ENCODE measurements around the gene PURA. TPM values are rescaled to one million over a fixed set of nuclear protein-coding genes. Genes with fewer than 3 reads are reported as not detected.

Gene PURA
- total RNA-seq, 1 donor: 29.7 TPM

DNA sequence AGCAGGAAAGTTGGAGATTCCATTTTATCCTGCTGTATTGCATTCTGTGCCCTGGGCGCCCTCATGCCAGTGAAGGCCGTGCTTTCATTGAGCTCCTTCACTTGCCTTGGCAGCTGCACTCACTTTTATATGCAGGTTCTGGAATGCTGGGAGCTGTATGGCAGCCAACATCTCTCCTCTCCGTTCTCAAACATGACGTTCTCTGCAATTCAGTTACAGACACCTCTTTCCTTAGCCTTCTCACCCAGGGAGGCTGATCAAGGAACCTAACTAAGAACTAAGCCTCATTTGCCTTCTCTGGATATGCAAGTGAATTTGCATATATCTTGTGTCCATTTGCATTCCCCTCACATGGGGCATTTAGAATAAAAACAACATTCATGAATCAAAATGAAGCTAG lies 29.4 kb upstream of the PURA start:
- Histone ChIP-seq H2AFZ (ENCODE audit: low read length) (no peak overlapping the region), H4K20me1 (ENCODE audit: insufficient read depth, low read length) (no peaks in the 10 kb centered on the region), H3K9me3 (ENCODE audit: low read depth, low read length) (no peaks in the 10 kb centered on the region), H3K4me2 (ENCODE audit: insufficient read depth, low read length) (no peak overlapping the region), H3K27ac (ENCODE audit: low read depth, low read length) (no peak overlapping the region), H3K36me3 (ENCODE audit: insufficient read depth, low read length) (no peaks in the 10 kb centered on the region), H3K4me3 (ENCODE audit: insufficient read depth, low read length) (no peak overlapping the region), H3K4me1 (ENCODE audit: insufficient read depth, low read length) (no peaks in the 10 kb centered on the region), H3K27me3 (ENCODE audit: insufficient read depth, low read length) (peaks cover 29% of the 10 kb centered on the region), H3K79me2 (ENCODE audit: insufficient read depth, low read length) (no peaks in the 10 kb centered on the region)
- TF ChIP-seq, protein P1, sequence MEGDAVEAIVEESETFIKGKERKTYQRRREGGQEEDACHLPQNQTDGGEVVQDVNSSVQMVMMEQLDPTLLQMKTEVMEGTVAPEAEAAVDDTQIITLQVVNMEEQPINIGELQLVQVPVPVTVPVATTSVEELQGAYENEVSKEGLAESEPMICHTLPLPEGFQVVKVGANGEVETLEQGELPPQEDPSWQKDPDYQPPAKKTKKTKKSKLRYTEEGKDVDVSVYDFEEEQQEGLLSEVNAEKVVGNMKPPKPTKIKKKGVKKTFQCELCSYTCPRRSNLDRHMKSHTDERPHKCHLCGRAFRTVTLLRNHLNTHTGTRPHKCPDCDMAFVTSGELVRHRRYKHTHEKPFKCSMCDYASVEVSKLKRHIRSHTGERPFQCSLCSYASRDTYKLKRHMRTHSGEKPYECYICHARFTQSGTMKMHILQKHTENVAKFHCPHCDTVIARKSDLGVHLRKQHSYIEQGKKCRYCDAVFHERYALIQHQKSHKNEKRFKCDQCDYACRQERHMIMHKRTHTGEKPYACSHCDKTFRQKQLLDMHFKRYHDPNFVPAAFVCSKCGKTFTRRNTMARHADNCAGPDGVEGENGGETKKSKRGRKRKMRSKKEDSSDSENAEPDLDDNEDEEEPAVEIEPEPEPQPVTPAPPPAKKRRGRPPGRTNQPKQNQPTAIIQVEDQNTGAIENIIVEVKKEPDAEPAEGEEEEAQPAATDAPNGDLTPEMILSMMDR (IDR thresholded peaks at IDR 0.05; ENCODE audit: extremely low read depth, low read depth, low read length): no peak
- no peak for DNase-seq (ENCODE audit: insufficient read length, low spot score, missing footprints)

DNA sequence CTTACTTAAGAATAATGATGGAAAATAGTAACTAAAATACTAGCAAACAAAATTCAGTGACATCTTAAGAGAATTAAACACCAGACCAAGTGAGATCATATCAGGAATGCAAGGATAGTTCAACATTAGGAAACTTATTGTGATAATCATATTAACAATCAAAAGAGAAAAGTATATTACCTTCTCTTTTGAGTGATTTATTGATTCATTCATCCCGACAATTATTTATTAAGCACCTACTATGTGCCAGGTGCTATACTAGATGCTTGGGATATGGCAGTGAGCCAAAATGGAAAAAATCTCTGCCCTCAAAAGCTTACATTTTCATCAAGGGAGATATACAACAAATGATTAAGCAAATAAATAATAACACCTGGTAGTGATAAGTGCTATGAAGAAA lies 23.7 kb upstream of the PURA start:
- Histone ChIP-seq H3K4me1 (ENCODE audit: insufficient read depth, low read length) (no peaks in the 10 kb centered on the region), H2AFZ (ENCODE audit: low read length) (no peak overlapping the region), H3K27me3 (ENCODE audit: insufficient read depth, low read length) (peaks cover 10% of the 10 kb centered on the region), H3K27ac (ENCODE audit: low read depth, low read length) (no peak overlapping the region), H3K36me3 (ENCODE audit: insufficient read depth, low read length) (no peaks in the 10 kb centered on the region), H3K4me2 (ENCODE audit: insufficient read depth, low read length) (no peak overlapping the region), H4K20me1 (ENCODE audit: insufficient read depth, low read length) (no peaks in the 10 kb centered on the region), H3K4me3 (ENCODE audit: insufficient read depth, low read length) (no peak overlapping the region), H3K9me3 (ENCODE audit: low read depth, low read length) (peaks cover 6% of the 10 kb centered on the region), H3K79me2 (ENCODE audit: insufficient read depth, low read length) (no peaks in the 10 kb centered on the region)
- no peak for DNase-seq (ENCODE audit: insufficient read length, low spot score, missing footprints)
- TF ChIP-seq, protein P1 (IDR thresholded peaks at IDR 0.05; ENCODE audit: extremely low read depth, low read depth, low read length): no peak

DNA sequence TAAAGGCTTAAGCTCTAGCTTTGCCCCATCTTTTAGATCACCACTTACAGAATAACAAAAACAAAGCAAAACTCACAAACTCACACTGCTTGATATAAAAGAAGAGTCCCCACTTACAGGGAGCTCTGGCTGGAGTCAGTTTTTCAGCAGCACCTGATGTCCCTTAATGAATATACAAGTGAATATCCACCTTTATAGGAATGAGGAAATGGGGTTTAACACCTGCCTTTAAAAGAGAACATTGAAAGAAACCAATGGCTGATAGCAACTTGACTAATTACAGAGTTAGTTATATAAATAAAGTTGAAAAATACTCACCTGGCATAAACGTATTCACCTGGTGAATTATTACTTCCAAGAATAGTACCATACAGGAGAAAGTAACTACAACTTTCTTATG lies 20.7 kb upstream of the PURA start:
- TF ChIP-seq, protein P1 (IDR thresholded peaks at IDR 0.05; ENCODE audit: extremely low read depth, low read depth, low read length): no peak
- no peak for DNase-seq (ENCODE audit: insufficient read length, low spot score, missing footprints)
- no peaks in the 10 kb centered on the region for H3K4me1 ChIP-seq (ENCODE audit: insufficient read depth, low read length)

DNA sequence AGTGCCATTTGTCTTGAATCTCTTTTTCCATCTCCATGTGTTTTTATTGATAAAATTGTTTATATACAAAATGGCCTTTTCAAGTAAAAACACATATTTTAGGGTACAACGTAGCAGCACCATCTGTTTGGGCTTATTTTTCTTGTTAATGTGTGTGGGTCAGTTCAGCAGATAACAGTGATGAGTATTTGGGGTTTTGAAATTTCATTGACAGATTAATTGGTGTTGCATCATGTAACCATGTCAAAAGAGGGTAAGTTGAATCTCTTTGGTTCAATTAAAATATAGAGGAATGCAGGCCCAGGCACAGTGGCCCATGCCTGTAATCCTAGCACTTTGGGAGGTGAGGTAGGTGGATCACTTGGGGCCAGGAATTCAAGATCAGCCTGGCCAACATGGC lies 20.0 kb upstream of the PURA start:
- Histone ChIP-seq H2AFZ (ENCODE audit: low read length) (no peak overlapping the region), H3K36me3 (ENCODE audit: insufficient read depth, low read length) (no peaks in the 10 kb centered on the region), H4K20me1 (ENCODE audit: insufficient read depth, low read length) (no peaks in the 10 kb centered on the region), H3K4me1 (ENCODE audit: insufficient read depth, low read length) (no peaks in the 10 kb centered on the region), H3K79me2 (ENCODE audit: insufficient read depth, low read length) (no peaks in the 10 kb centered on the region), H3K4me3 (ENCODE audit: insufficient read depth, low read length) (no peak overlapping the region), H3K27me3 (ENCODE audit: insufficient read depth, low read length) (peaks cover 6% of the 10 kb centered on the region), H3K4me2 (ENCODE audit: insufficient read depth, low read length) (no peak overlapping the region), H3K27ac (ENCODE audit: low read depth, low read length) (no peak overlapping the region), H3K9me3 (ENCODE audit: low read depth, low read length) (peaks cover 6% of the 10 kb centered on the region)
- DNase-seq (ENCODE audit: insufficient read length, low spot score, missing footprints): no peak
- TF ChIP-seq, protein P1 (IDR thresholded peaks at IDR 0.05; ENCODE audit: extremely low read depth, low read depth, low read length): no peak

More for the DNA sequence above, 20.7 kb upstream of the PURA start:
- H2AFZ ChIP-seq (ENCODE audit: low read length): no peak overlapping the region
- H3K4me3 ChIP-seq (ENCODE audit: insufficient read depth, low read length): no peak overlapping the region
- peaks cover 6% of the 10 kb centered on the region for H3K9me3 ChIP-seq (ENCODE audit: low read depth, low read length)
- no peaks in the 10 kb centered on the region for H3K79me2 ChIP-seq (ENCODE audit: insufficient read depth, low read length)
- no peak overlapping the region for H3K4me2 ChIP-seq (ENCODE audit: insufficient read depth, low read length)
- H3K36me3 ChIP-seq (ENCODE audit: insufficient read depth, low read length): no peaks in the 10 kb centered on the region
- peaks cover 6% of the 10 kb centered on the region for H3K27me3 ChIP-seq (ENCODE audit: insufficient read depth, low read length)
- no peak overlapping the region for H3K27ac ChIP-seq (ENCODE audit: low read depth, low read length)
- H4K20me1 ChIP-seq (ENCODE audit: insufficient read depth, low read length): no peaks in the 10 kb centered on the region
